Kidney epithelial cell (primary cell): ENCODE measurements around the gene ATP6V1C2. TPM values are rescaled to one million over a fixed set of nuclear protein-coding genes. Genes with fewer than 3 reads are reported as not detected.

ENCODE experiments used
- DNase-seq: peaks from one replicate; pipeline ENCODE4 v3.0.0-alpha.2; 2010; ENCODE audit warnings: low read depth
- H3K27me3 ChIP-seq: 2 replicates; pipeline ENCODE4 v1.6.0; 2011; ENCODE audit warnings: low read length; ENCODE audit not compliant: control insufficient read depth, insufficient read depth
- H3K36me3 ChIP-seq: 2 replicates; pipeline ENCODE4 v1.5.1; 2011; ENCODE audit warnings: low read length; ENCODE audit not compliant: control insufficient read depth, insufficient read depth
- H3K4me3 ChIP-seq: 2 replicates; pipeline ENCODE4 v1.5.1; 2011; ENCODE audit warnings: low read depth, mild to moderate bottlenecking, control low read depth, low read length
- CTCF ChIP-seq: IDR thresholded peaks from 2 replicates; pipeline ENCODE4 v1.5.1; 2011; ENCODE audit warnings: mild to moderate bottlenecking, moderate library complexity, low read length, control low read depth, inconsistent platforms; ENCODE audit not compliant: insufficient read depth, poor library complexity, severe bottlenecking
- total RNA-seq: library from RNA; depleted of rRNA; stranded (reverse); fragments of >200 nt; gene quantifications from 2 replicates; pipeline ENCODE4 v1.2.3, GENCODE V29; 2015

Gene ATP6V1C2
- total RNA-seq, 1 donor from 2014 or later = 0.04 TPM

- no peak for TF ChIP-seq CTCF
These were observed 13.6 kb upstream of the ATP6V1C2 start for GRCh38 chr2:10707831-10708230.

GRCh38 chr2:10709290-10709939 is 12.0 kb upstream of the ATP6V1C2 start:
- Histone ChIP-seq H3K27me3 (peaks cover 7% of the 10 kb centered on the region), H3K4me3 (no peak overlapping the region), H3K36me3 (no peaks in the 10 kb centered on the region)
- no peak for DNase-seq
- peak; percentile 59 for TF ChIP-seq CTCF

More at GRCh38 chr2:10707831-10708230, 13.6 kb upstream of the ATP6V1C2 start:
- no peak overlapping the region for H3K4me3 ChIP-seq
- H3K27me3 ChIP-seq = peaks cover 7% of the 10 kb centered on the region
- no peaks in the 10 kb centered on the region for H3K36me3 ChIP-seq
- DNase-seq = no peak

GRCh38 chr2:10712185-10712809 is 9.1 kb upstream of the ATP6V1C2 start:
- H3K36me3 ChIP-seq = no peaks in the 10 kb centered on the region
- TF ChIP-seq CTCF = no peak
- no peak overlapping the region for H3K4me3 ChIP-seq
- no peak for DNase-seq
- peaks cover 5% of the 10 kb centered on the region for H3K27me3 ChIP-seq

- H3K27me3 ChIP-seq = peaks cover 17% of the 10 kb centered on the region
- H3K4me3 ChIP-seq = no peak overlapping the region
- DNase-seq = no peak
- no peaks in the 10 kb centered on the region for H3K36me3 ChIP-seq
- TF ChIP-seq CTCF = no peak
These were observed 4.8 kb upstream of the ATP6V1C2 start for GRCh38 chr2:10716581-10716980.

GRCh38 chr2:10717628-10718027 is 3.8 kb upstream of the ATP6V1C2 start:
- peaks cover 28% of the 10 kb centered on the region for H3K27me3 ChIP-seq
- no peaks in the 10 kb centered on the region for H3K36me3 ChIP-seq
- no peak overlapping the region for H3K4me3 ChIP-seq
- no peak for DNase-seq
- no peak for TF ChIP-seq CTCF
